HepG2 (cell line): ENCODE measurements around the gene HYOU1. TPM values are rescaled to one million over a fixed set of nuclear protein-coding genes. Genes with fewer than 3 reads are reported as not detected.
A peak's percentile ranks its signal among the peaks of the same experiment; 100 is the strongest.

ENCODE experiments used
- ARID4A ChIP-seq: sonication (generic); formaldehyde crosslinking; IDR thresholded peaks from 2 replicates; pipeline ENCODE4 v1.5.0; 2020; ENCODE audit warnings: mild to moderate bottlenecking, missing genetic modification reagents, borderline replicate concordance
- HMGXB3 ChIP-seq: sonication (generic); formaldehyde crosslinking; IDR thresholded peaks from 2 replicates; pipeline ENCODE4 v1.4.0; 2020; ENCODE audit warnings: missing genetic modification reagents, borderline replicate concordance
- NR2C2 ChIP-seq: sonication (generic); formaldehyde crosslinking; IDR thresholded peaks from 2 replicates; pipeline ENCODE4 v1.4.0; 2020; ENCODE audit warnings: missing genetic modification reagents, mild to moderate bottlenecking, moderate library complexity, borderline replicate concordance
- PBX2 ChIP-seq: IDR thresholded peaks from 2 replicates; pipeline ENCODE4 v1.6.1; 2016; ENCODE audit warnings: control low read depth
- SP1 ChIP-seq, 2 experiments: fragments of 450-650 bp in 1 of 2; sonication (generic) in 1 of 2; formaldehyde crosslinking in 1 of 2; IDR thresholded peaks; 2 replicates each; pipeline versions ENCODE4 v1.4.0 to v1.6.1; 2016 to 2020; ENCODE audit warnings: missing genetic modification reagents in 1 of 2
- TFE3 ChIP-seq: IDR thresholded peaks from 2 replicates; pipeline ENCODE4 v1.6.1; 2016
- USF2 ChIP-seq, 2 experiments: sonication (generic) in 1 of 2; formaldehyde crosslinking in 1 of 2; IDR thresholded peaks; 2 replicates each; pipeline versions ENCODE4 v1.5.1 to v1.6.1; 2011 to 2020; ENCODE audit warnings: borderline replicate concordance in 1 of 2, low read depth in 1 of 2, low read length in 1 of 2, mild to moderate bottlenecking in 1 of 2, missing genetic modification reagents in 1 of 2, moderate library complexity in 1 of 2
- ZBTB3 ChIP-seq: sonication (generic); formaldehyde crosslinking; IDR thresholded peaks from 2 replicates; pipeline ENCODE4 v1.4.0; 2020; ENCODE audit warnings: low read depth, mild to moderate bottlenecking, moderate library complexity, missing genetic modification reagents, borderline replicate concordance
- ZKSCAN8 ChIP-seq: IDR thresholded peaks from 2 replicates; pipeline ENCODE4 v1.6.1; 2016; ENCODE audit warnings: borderline replicate concordance, missing genetic modification reagents, missing compliant biosample characterization
- ZNF556 ChIP-seq: sonication (generic); formaldehyde crosslinking; IDR thresholded peaks from 2 replicates; pipeline ENCODE4 v1.4.0; 2020; ENCODE audit warnings: mild to moderate bottlenecking, missing genetic modification reagents, borderline replicate concordance
- ZNF720 ChIP-seq: sonication (generic); formaldehyde crosslinking; IDR thresholded peaks from 2 replicates; pipeline ENCODE4 v1.4.0; 2020; ENCODE audit warnings: missing genetic modification reagents
- ZNF761 ChIP-seq: sonication (generic); formaldehyde crosslinking; conservative IDR thresholded peaks from 2 replicates; pipeline ENCODE4 v1.4.0; 2020; ENCODE audit warnings: mild to moderate bottlenecking, missing genetic modification reagents
- ZNF773 ChIP-seq: sonication (generic); formaldehyde crosslinking; IDR thresholded peaks from 2 replicates; pipeline ENCODE4 v1.4.0; 2020; ENCODE audit warnings: missing genetic modification reagents, borderline replicate concordance
- polyA plus RNA-seq, 8 experiments: library from polyadenylated mRNA; depleted of rRNA in 3 of 8; stranded (reverse) in 7 of 8; unstranded in 1 of 8; fragments of >200 nt; fragmentation: Illumina TruSeq in 4 of 8; extraction: Trizol in 4 of 8; gene quantifications; 2 replicates each; pipeline versions ENCODE4 v1.2.1 to v1.2.3, GENCODE V29; 2011 to 2016; ENCODE audit warnings: low read depth in 4 of 8, missing spikeins in 1 of 8, mixed read lengths in 1 of 8; ENCODE audit not compliant: insufficient read depth in 1 of 8
- total RNA-seq, 5 experiments: library from RNA; depleted of rRNA; stranded (reverse); fragments of >200 nt; fragmentation: Illumina TruSeq; extraction: Trizol; gene quantifications; 2 replicates each; pipeline ENCODE4 v1.2.3, GENCODE V29; 2016; ENCODE audit warnings: low read depth in 1 of 5

HYOU1 gene
- total and polyA plus RNA-seq, 2 of the 13 experiments (the other 11 are each of a cell fraction or from before 2014, with no cell fraction given): 127 to 155 TPM

- no peak for TF ChIP-seq HMGXB3 (CRISPR knock-in tag)
- TF ChIP-seq ARID4A (CRISPR knock-in tag): peak; percentile 42
- TF ChIP-seq SP1 (IDR thresholded peaks at IDR 0.05): no peak
- no peak for TF ChIP-seq SP1 (CRISPR knock-in tag; IDR thresholded peaks at IDR 0.05)
- TF ChIP-seq ZKSCAN8 (CRISPR knock-in tag): no peak
- no peak for TF ChIP-seq ZNF773 (CRISPR knock-in tag)
- TF ChIP-seq USF2 (IDR thresholded peaks at IDR 0.05; ENCODE audit: low read depth, low read length): 0 out of 2 replicates have a peak, but pooled peaks have one; percentile 9
- TF ChIP-seq USF2 (CRISPR knock-in tag; IDR thresholded peaks at IDR 0.05; ENCODE audit: borderline replicate concordance): no peak
- TF ChIP-seq TFE3 (CRISPR knock-in tag): no peak
- no peak for TF ChIP-seq ZNF720 (CRISPR knock-in tag)
- TF ChIP-seq NR2C2 (CRISPR knock-in tag): 0 out of 2 replicates have a peak, but pooled peaks have one; percentile 31
- no peak for TF ChIP-seq ZNF761 (CRISPR knock-in tag)
- TF ChIP-seq ZNF556: no peak
- TF ChIP-seq ZBTB3 (CRISPR knock-in tag): no peak
- no peak for TF ChIP-seq PBX2 (CRISPR knock-in tag)
These were observed 30.8 kb downstream of the HYOU1 start (continued) for GRCh38 chr11:119025978-119026766.
